Endodermal cell (in vitro differentiated cells): ENCODE results near the gene CD83. TPM values are rescaled to one million over a fixed set of nuclear protein-coding genes. Genes with fewer than 3 reads are reported as not detected.

ENCODE experiments used
- DNase-seq: peaks from one replicate; pipeline ENCODE4 v3.0.0-alpha.2; 2017
- H3K27ac ChIP-seq: 2 replicates; pipeline ENCODE4 v1.5.1; 2013; ENCODE audit warnings: mild to moderate bottlenecking, low read depth, low read length, moderate library complexity
- H3K27me3 ChIP-seq: 2 replicates; pipeline ENCODE4 v1.6.1; 2013; ENCODE audit warnings: mild to moderate bottlenecking, low read length, moderate library complexity; ENCODE audit not compliant: insufficient read depth, control insufficient read depth, poor library complexity, severe bottlenecking
- H3K36me3 ChIP-seq: 2 replicates; pipeline ENCODE4 v1.7.0; 2013; ENCODE audit warnings: mild to moderate bottlenecking, low read length, moderate library complexity; ENCODE audit not compliant: control insufficient read depth, insufficient read depth
- H3K4me1 ChIP-seq: one replicate; pipeline ENCODE4 v1.7.0; 2013; ENCODE audit warnings: low read length; ENCODE audit not compliant: control insufficient read depth, insufficient read depth
- H3K4me3 ChIP-seq: 2 replicates; pipeline ENCODE4 v1.5.1; 2013; ENCODE audit warnings: mild to moderate bottlenecking, low read length, moderate library complexity
- H3K9ac ChIP-seq: 2 replicates; pipeline ENCODE4 v1.6.1; 2013; ENCODE audit warnings: mild to moderate bottlenecking, low read length, moderate library complexity; ENCODE audit not compliant: poor library complexity, severe bottlenecking; ENCODE audit errors: extremely low read depth
- H3K9me3 ChIP-seq: 2 replicates; pipeline ENCODE4 v1.6.1; 2013; ENCODE audit warnings: mild to moderate bottlenecking, low read length, moderate library complexity; ENCODE audit not compliant: control insufficient read depth
- H3K27ac Mint-ChIP-seq: 2 replicates; pipeline ENCODE4 v1.8.0; 2020; ENCODE audit warnings: mixed read lengths
- H3K27me3 Mint-ChIP-seq: 2 replicates; pipeline ENCODE4 v1.8.0; 2021; ENCODE audit warnings: mild to moderate bottlenecking, mixed read lengths; ENCODE audit not compliant: insufficient read depth
- H3K36me3 Mint-ChIP-seq: 2 replicates; pipeline ENCODE4 v1.8.0; 2020; ENCODE audit warnings: low read depth, mixed read lengths
- H3K4me1 Mint-ChIP-seq: 2 replicates; pipeline ENCODE4 v1.8.0; 2020; ENCODE audit warnings: mixed read lengths
- H3K4me3 Mint-ChIP-seq: 2 replicates; pipeline ENCODE4 v1.8.0; 2020; ENCODE audit warnings: mild to moderate bottlenecking, moderate library complexity, mixed read lengths
- H3K9me3 Mint-ChIP-seq: 2 replicates; pipeline ENCODE4 v1.8.0; 2020; ENCODE audit warnings: mild to moderate bottlenecking, mixed read lengths
- CTCF ChIP-seq: fragments of 200-600 bp; sonication (generic); conservative IDR thresholded peaks from 2 replicates; pipeline ENCODE4 v1.5.0; 2021; ENCODE audit warnings: antibody characterized with exemption, mild to moderate bottlenecking
- WGBS, 2 experiments: methylation state at CpG; one replicate each; pipeline versions ENCODE4 v1.1.5 to v1.1.7; 2013; ENCODE audit warnings: missing lambda C conversion rate in 2 of 2, mixed read lengths in 1 of 2; ENCODE audit not compliant: insufficient coverage in 1 of 2, insufficient read length in 1 of 2; 5-methylcytosine and 5-hydroxymethylcytosine counted together
- total RNA-seq, 2 donors: library from RNA; stranded (reverse); fragmentation: NEBNext Ultra II Directional in 1 of 2; extraction: Animal tissue kit (Norgen Biotek cat#: 25700) in 1 of 2; gene quantifications; 2 replicates in 1 of 2; 3 replicates in 1 of 2; pipeline ENCODE4 v1.2.1, GENCODE V29; 2021

Gene CD83
- total RNA-seq, 2 donors from 2014 or later: 2.8 to 7.0 TPM

- 87 to 92% methylated on average over 3 to 11 of the region's 11 CpGs for WGBS, 2 experiments
- H3K27me3 ChIP-seq: no peaks in the 10 kb centered on the region
- no peaks in the 10 kb centered on the region for H3K36me3 ChIP-seq
- no peak overlapping the region for H3K9ac ChIP-seq
- Mint-ChIP-seq H3K9me3 (no peaks in the 10 kb centered on the region), H3K27ac (no peak overlapping the region), H3K4me3 (no peak overlapping the region), H3K27me3 (no peaks in the 10 kb centered on the region), H3K36me3 (no peaks in the 10 kb centered on the region), H3K4me1 (peaks cover 10% of the 10 kb centered on the region)
- no peaks in the 10 kb centered on the region for H3K9me3 ChIP-seq
- no peak for DNase-seq
- no peak overlapping the region for H3K27ac ChIP-seq
- no peak overlapping the region for H3K4me3 ChIP-seq
- no peaks in the 10 kb centered on the region for H3K4me1 ChIP-seq
- TF ChIP-seq CTCF: no peak
Observed at GRCh38 chr6:14084388-14084787, 33.2 kb upstream of the CD83 start.

- no peaks in the 10 kb centered on the region for H3K9me3 ChIP-seq
- TF ChIP-seq CTCF: no peak
- WGBS, 2 experiments: 87 to 93% methylated on average over 4 to 5 of the region's 5 CpGs
- H3K4me3 Mint-ChIP-seq: no peak overlapping the region
- peaks cover 4% of the 10 kb centered on the region for H3K9me3 Mint-ChIP-seq
- H3K4me1 ChIP-seq: no peaks in the 10 kb centered on the region
- no peaks in the 10 kb centered on the region for H3K36me3 ChIP-seq
- H3K27me3 Mint-ChIP-seq: no peaks in the 10 kb centered on the region
- H3K27me3 ChIP-seq: no peaks in the 10 kb centered on the region
- peaks cover 7% of the 10 kb centered on the region for H3K4me1 Mint-ChIP-seq
- DNase-seq: no peak
- H3K27ac Mint-ChIP-seq: no peak overlapping the region
- H3K4me3 ChIP-seq: no peak overlapping the region
- no peak overlapping the region for H3K27ac ChIP-seq
- no peaks in the 10 kb centered on the region for H3K36me3 Mint-ChIP-seq
- no peak overlapping the region for H3K9ac ChIP-seq
Observed at GRCh38 chr6:14085176-14085787, 32.3 kb upstream of the CD83 start.

- H3K27me3 Mint-ChIP-seq: no peaks in the 10 kb centered on the region
Observed at GRCh38 chr6:14086701-14087100, 30.9 kb upstream of the CD83 start.

More at GRCh38 chr6:14086701-14087100, 30.9 kb upstream of the CD83 start:
- Mint-ChIP-seq H3K4me1 (peaks cover 7% of the 10 kb centered on the region), H3K4me3 (no peak overlapping the region), H3K36me3 (no peaks in the 10 kb centered on the region), H3K9me3 (peaks cover 6% of the 10 kb centered on the region), H3K27ac (no peak overlapping the region)
- no peak for TF ChIP-seq CTCF
- H3K4me3 ChIP-seq: no peak overlapping the region
- no peak overlapping the region for H3K9ac ChIP-seq
- H3K27ac ChIP-seq: no peak overlapping the region
- no peaks in the 10 kb centered on the region for H3K27me3 ChIP-seq
- WGBS, 2 experiments: 94% methylated on average over 1 of the region's 1 CpG; no CpG with 5 or more reads in 1 of the 2 experiments
- no peak for DNase-seq
- H3K9me3 ChIP-seq: no peaks in the 10 kb centered on the region
- H3K36me3 ChIP-seq: no peaks in the 10 kb centered on the region
- no peaks in the 10 kb centered on the region for H3K4me1 ChIP-seq
